Thyroid gland (tissue), 4 donors: ENCODE measurements around the gene ATXN7. TPM values are rescaled to one million over a fixed set of nuclear protein-coding genes. Genes with fewer than 3 reads are reported as not detected.

Source experiments
- DNase-seq, 2 donors: peaks; one replicate each; pipeline ENCODE4 v3.0.0-alpha.2; 2019
- H3K27ac ChIP-seq, 3 donors: fragments of 200-600 bp; sonication (generic); 1 replicate in 2 of 3; 2 replicates in 1 of 3; pipeline ENCODE4 v1.5.1; 2016 to 2019; ENCODE audit warnings: mild to moderate bottlenecking in 1 of 3, moderate library complexity in 1 of 3
- H3K27me3 ChIP-seq: fragments of 200-600 bp; sonication (generic); one replicate; pipeline ENCODE4 v1.5.1; 2019
- H3K36me3 ChIP-seq, 2 donors: fragments of 200-600 bp; sonication (generic); one replicate each; pipeline ENCODE4 v1.5.1; 2016 to 2019
- H3K4me1 ChIP-seq, 2 donors: fragments of 200-600 bp; sonication (generic); one replicate each; pipeline ENCODE4 v1.5.1; 2017 to 2019
- H3K4me3 ChIP-seq, 3 donors: fragments of 200-600 bp; sonication (generic); replicated peaks in 1 of 3; 1 replicate in 2 of 3; 2 replicates in 1 of 3; pipeline ENCODE4 v1.5.1; 2016; ENCODE audit warnings: mild to moderate bottlenecking in 1 of 3
- H3K9me3 ChIP-seq: fragments of 200-600 bp; sonication (generic); one replicate; pipeline ENCODE4 v1.5.1; 2017
- CTCF ChIP-seq, 6 experiments: fragments of 200-600 bp in 3 of 6; fragments of 450-650 bp in 3 of 6; sonication (generic) in 3 of 6; IDR thresholded peaks; one replicate each; pipeline ENCODE4 v1.5.1; 2016 to 2019; ENCODE audit warnings: antibody characterized with exemption in 6 of 6, mild to moderate bottlenecking in 2 of 6, inconsistent platforms in 1 of 6, moderate library complexity in 1 of 6
- POLR2A ChIP-seq, 2 donors: fragments of 450-650 bp; IDR thresholded peaks; one replicate each; pipeline ENCODE4 v1.6.1; 2017; ENCODE audit warnings: antibody characterized with exemption in 2 of 2, mild to moderate bottlenecking in 2 of 2, moderate library complexity in 1 of 2
- WGBS, 2 donors: methylation state at CpG; one replicate each; pipeline ENCODE4 v1.1.5; 2017; 5-methylcytosine and 5-hydroxymethylcytosine counted together
- intact Hi-C: fragments of 100-400 bp; cut with DNase I; formaldehyde crosslinking; loops from one replicate; pipeline ENCODE4 v1.15.1; 2023
- total RNA-seq, 4 donors: library from RNA; depleted of rRNA; stranded (reverse); fragments of >200 nt; gene quantifications; one replicate each; pipeline ENCODE4 v1.2.3, GENCODE V29; 2016

ATXN7 gene
- total RNA-seq, 4 donors from 2014 or later = 23.2 to 51.8 (median 33.8) TPM

GRCh38 chr3:63869940-63870614 lies 6.4 kb downstream of the ATXN7 start:
- H3K4me3 ChIP-seq = no peak overlapping the region
- peaks cover 16 to 21% of the 10 kb centered on the region in 2 donors for H3K4me1 ChIP-seq
- no peak overlapping the region for H3K27ac ChIP-seq
- no peaks in the 10 kb centered on the region for H3K9me3 ChIP-seq
- H3K36me3 ChIP-seq = no peaks in the 10 kb centered on the region
- TF ChIP-seq CTCF (IDR thresholded peaks at IDR 0.05) = no peak
- WGBS, 2 donors = 89 to 93% methylated on average over 3 of the region's 3 CpGs
- DNase-seq = no peak
- no peaks in the 10 kb centered on the region for H3K27me3 ChIP-seq
- intact Hi-C loops = loop anchor here (10.0 kb wide), 1 partner anchor 45 kb away; the partner anchor contains the start of gene SCAANT1

- H3K4me1 ChIP-seq = peaks cover 13 to 26% of the 10 kb centered on the region in 2 donors
- intact Hi-C loops = no loop called here
- H3K27me3 ChIP-seq = no peaks in the 10 kb centered on the region
- peak overlapping the region in 1 of 3 donors; percentile 11 for H3K27ac ChIP-seq
- TF ChIP-seq POLR2A (IDR thresholded peaks at IDR 0.05) (no peak), CTCF (IDR thresholded peaks at IDR 0.05) (no peak)
- H3K9me3 ChIP-seq = no peaks in the 10 kb centered on the region
- 55 to 59% methylated on average over 2 of the region's 2 CpGs for WGBS, 2 donors
- H3K36me3 ChIP-seq = no peaks in the 10 kb centered on the region
- no peak for DNase-seq
- no peak overlapping the region for H3K4me3 ChIP-seq
Observed at GRCh38 chr3:63870615-63871005, 6.9 kb downstream of the ATXN7 start.

GRCh38 chr3:63872135-63872924 lies 8.7 kb downstream of the ATXN7 start:
- DNase-seq = no peak
- intact Hi-C loops = no loop called here
- H3K9me3 ChIP-seq = no peaks in the 10 kb centered on the region
- no peak overlapping the region for H3K4me3 ChIP-seq
- no peak overlapping the region for H3K27ac ChIP-seq
- no peaks in the 10 kb centered on the region for H3K36me3 ChIP-seq
- H3K27me3 ChIP-seq = no peaks in the 10 kb centered on the region
- H3K4me1 ChIP-seq = peaks cover 19 to 39% of the 10 kb centered on the region in 2 donors
- WGBS, 2 donors = 95 to 98% methylated on average over 2 of the region's 2 CpGs
- TF ChIP-seq POLR2A (IDR thresholded peaks at IDR 0.05) (no peak), CTCF (IDR thresholded peaks at IDR 0.05) (no peak)

GRCh38 chr3:63874769-63875168 lies 11.1 kb downstream of the ATXN7 start:
- H3K9me3 ChIP-seq = no peaks in the 10 kb centered on the region
- intact Hi-C loops = no loop called here
- WGBS, 2 donors = 87 to 96% methylated on average over 3 of the region's 3 CpGs
- no peaks in the 10 kb centered on the region for H3K36me3 ChIP-seq
- no peaks in the 10 kb centered on the region for H3K27me3 ChIP-seq
- no peak overlapping the region for H3K4me3 ChIP-seq
- TF ChIP-seq CTCF (IDR thresholded peaks at IDR 0.05) = no peak
- peaks cover 19 to 38% of the 10 kb centered on the region in 2 donors for H3K4me1 ChIP-seq
- DNase-seq = no peak
- no peak overlapping the region for H3K27ac ChIP-seq

- DNase-seq = no peak
- intact Hi-C loops = no loop called here
- H3K36me3 ChIP-seq = no peaks in the 10 kb centered on the region
- H3K4me3 ChIP-seq = no peak overlapping the region
- H3K27me3 ChIP-seq = no peaks in the 10 kb centered on the region
- no peak overlapping the region for H3K27ac ChIP-seq
- TF ChIP-seq POLR2A (IDR thresholded peaks at IDR 0.05) = no peak
- no peak for TF ChIP-seq CTCF (IDR thresholded peaks at IDR 0.05)
- H3K4me1 ChIP-seq = peaks cover 14 to 35% of the 10 kb centered on the region in 2 donors
- no peaks in the 10 kb centered on the region for H3K9me3 ChIP-seq
- WGBS, 2 donors = 56 to 61% methylated on average over 2 of the region's 2 CpGs
Observed at GRCh38 chr3:63875510-63875909, 11.8 kb downstream of the ATXN7 start.
